Gastroesophageal sphincter (tissue), 3 donors: Measurements from ENCODE around the gene PPP1R26.

Experiments used
- CTCF ChIP-seq, 4 experiments: fragments of 200-600 bp in 2 of 4; fragments of 450-650 bp in 2 of 4; sonication (generic) in 1 of 4; IDR thresholded peaks; one replicate each; pipeline ENCODE4 v1.5.1; 2017 to 2019; ENCODE audit warnings: antibody characterized with exemption in 4 of 4, mild to moderate bottlenecking in 2 of 4, moderate library complexity in 2 of 4
- POLR2A ChIP-seq, 2 donors: fragments of 450-650 bp; IDR thresholded peaks; one replicate each; pipeline ENCODE4 v1.6.1; 2017; ENCODE audit warnings: antibody characterized with exemption in 2 of 2, mild to moderate bottlenecking in 2 of 2, moderate library complexity in 1 of 2

- no peak for TF ChIP-seq CTCF (IDR thresholded peaks at IDR 0.05)
- TF ChIP-seq POLR2A (IDR thresholded peaks at IDR 0.05): no peak
These were observed 39.8 kb downstream of the PPP1R26 start for GRCh38 chr9:135519179-135519971.
